Activated CD4-positive, CD25-positive, alpha-beta regulatory T cell (primary cell): ENCODE data around the gene DRC1.
"Not testable (repeated sequence)": the region's sequence is repeated elsewhere in the genome, so short reads cannot be mapped to it uniquely, and the experiment has no call there.

Experiments used
- DNase-seq, 4 experiments: peaks; one replicate each; lab custom pipeline; 2025; lab: John Stamatoyannopoulos, UW

DRC1 gene

DNA sequence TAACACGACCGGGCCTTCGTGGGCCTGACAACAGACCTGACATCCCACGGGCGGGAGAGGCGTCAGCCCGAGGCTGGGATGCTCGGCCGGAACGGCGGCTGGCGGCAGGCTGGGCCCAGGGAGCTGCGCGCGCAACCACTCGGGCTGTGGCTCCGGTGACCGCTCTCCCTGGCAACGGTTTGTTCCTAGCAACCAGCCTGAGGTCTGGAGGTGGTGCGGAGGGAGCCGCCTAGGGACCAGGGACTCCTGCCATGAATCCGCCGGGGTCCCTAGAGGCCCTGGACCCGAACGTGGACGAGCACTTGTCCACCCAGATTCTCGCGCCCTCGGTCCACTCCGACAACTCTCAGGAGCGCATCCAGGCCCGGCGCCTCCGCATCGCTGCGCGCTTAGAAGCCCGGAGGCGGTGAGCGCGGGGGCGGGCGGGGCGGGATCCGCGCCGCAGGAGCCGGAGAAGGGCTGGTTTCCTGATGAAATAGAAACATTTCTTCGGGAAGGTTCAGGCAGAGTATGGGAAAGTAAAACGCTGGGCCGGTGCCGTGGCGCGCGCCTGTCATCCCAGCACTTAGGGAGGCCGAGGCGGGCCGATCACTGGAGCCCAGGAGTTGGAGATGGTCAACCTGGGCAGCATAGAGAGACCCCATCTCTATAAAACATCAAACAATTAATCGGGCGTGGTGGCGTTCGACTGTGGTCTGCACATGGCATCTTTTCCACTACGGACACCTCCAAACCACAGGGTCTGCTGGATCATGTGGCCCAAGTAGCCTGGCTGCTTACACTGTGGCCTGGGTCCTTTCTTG is at the start of gene DRC1:
DRC1 (plus strand) TSS at position 182 of the 803 bp plus-strand sequence; CDS start at position 252, 70 bp downstream.
- DNase-seq: peak in 1 of 4 experiments; percentile 2

GRCh38 chr2:26352892-26353291 is 48.8 kb upstream of the DRC1 start:
- DNase-seq: no peak

- not testable (repeated sequence) for DNase-seq
These were observed 47.3 kb upstream of the DRC1 start for GRCh38 chr2:26354469-26354868.

GRCh38 chr2:26355038-26355995 is 46.4 kb upstream of the DRC1 start:
- no peak for DNase-seq

GRCh38 chr2:26356111-26356510 is 45.6 kb upstream of the DRC1 start:
- DNase-seq: no peak

GRCh38 chr2:26356771-26357170 is 44.9 kb upstream of the DRC1 start:
- no peak for DNase-seq

- DNase-seq: no peak
These were observed 41.7 kb upstream of the DRC1 start for GRCh38 chr2:26359886-26360473.

DNA sequence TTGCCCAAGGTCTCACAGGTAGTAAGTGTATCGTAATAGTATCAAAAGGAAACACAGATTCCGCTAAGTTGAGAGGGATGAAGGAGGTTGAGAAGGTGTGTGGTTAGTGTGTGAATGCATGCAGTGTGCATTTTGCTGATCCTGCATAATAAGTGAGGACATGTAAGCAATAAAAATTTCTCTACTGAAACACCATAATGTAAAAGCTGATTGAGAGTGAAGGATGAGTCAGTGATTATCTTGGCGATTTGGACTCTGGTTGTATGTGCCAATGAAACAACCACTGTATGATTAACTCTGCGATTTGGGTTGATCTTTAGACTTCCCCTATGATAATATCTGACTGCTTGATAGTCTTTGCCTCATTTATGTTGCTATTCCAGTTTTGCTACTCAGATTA is 38.4 kb upstream of the DRC1 start:
- DNase-seq: no peak

- DNase-seq: no peak
These were observed 37.8 kb upstream of the DRC1 start for GRCh38 chr2:26363958-26364357.

DNA sequence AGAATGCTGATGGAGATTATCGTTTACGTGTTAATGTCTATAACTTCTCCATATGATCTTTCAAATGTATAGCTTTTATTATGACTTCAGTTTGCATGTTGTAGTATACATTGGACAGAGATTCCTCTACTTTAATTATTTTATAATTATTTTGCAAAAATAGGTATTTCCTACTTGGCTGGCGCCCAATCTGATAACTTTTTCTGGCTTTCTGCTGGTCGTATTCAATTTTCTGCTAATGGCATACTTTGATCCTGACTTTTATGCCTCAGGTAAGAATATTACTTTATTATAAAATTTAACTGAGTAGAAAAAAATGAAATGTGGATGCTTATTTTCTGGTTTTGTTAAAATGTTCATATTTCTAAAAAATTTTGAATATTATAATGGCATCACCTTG is 37.1 kb upstream of the DRC1 start:
- no peak for DNase-seq

DNA sequence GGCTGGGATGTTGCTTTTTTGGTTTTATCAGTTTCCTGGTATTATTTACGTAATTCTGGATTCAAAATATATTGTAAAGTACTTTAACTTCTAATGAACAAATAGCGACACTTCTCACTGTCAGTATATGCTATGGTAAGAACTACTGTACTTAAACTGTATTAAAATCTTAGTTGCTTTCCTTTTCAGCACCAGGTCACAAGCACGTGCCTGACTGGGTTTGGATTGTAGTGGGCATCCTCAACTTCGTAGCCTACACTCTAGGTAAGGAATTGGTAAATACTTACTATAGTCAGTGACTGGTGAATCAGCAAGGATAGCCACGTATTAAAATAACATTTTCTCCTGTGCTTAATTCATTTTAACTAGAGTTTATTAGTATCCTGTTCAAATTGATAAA is 34.8 kb upstream of the DRC1 start:
- no peak for DNase-seq

DNA sequence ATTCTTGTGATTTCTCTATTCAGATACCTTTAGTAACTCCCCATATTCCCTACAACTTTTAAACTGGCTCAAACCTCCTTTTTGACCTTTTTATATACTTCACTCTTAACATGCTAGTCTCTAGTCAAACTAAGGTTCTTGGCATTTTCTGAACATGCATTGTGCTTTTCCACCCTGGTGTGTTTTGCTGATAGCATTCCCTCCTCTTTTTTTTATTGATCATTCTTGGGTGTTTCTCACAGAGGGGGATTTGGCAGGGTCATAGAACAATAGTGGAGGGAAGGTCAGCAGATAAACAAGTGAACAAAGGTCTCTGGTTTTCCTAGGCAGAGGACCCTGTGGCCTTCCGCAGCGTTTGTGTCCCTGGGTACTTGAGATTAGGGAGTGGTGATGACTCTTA is 32.1 kb upstream of the DRC1 start:
- DNase-seq: not testable (repeated sequence)

DNA sequence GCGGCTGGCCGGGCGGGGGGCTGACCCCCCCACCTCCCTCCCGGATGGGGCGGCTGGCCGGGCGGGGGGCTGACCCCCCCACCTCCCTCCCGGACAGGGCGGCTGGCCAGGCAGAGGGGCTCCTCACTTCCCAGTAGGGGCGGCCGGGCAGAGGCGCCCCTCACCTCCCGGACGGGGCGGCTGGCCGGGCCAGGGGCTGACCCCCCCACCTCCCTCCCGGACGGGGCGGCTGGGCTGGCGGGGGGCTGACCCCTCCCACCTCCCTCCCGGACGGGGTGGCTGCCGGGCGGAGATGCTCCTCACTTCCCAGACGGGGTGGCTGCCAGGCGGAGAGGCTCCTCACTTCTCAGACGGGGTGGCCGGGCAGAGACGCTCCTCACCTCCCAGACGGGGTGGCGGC is 30.8 kb upstream of the DRC1 start:
- not testable (repeated sequence) for DNase-seq

- DNase-seq: no peak
These were observed 24.9 kb upstream of the DRC1 start for GRCh38 chr2:26376799-26377198.

- DNase-seq: no peak
These were observed 21.4 kb upstream of the DRC1 start for GRCh38 chr2:26380281-26380680.

GRCh38 chr2:26382564-26382963 is 19.2 kb upstream of the DRC1 start:
- DNase-seq: no peak

- DNase-seq: no peak
These were observed 17.5 kb upstream of the DRC1 start for GRCh38 chr2:26384183-26384582.

DNA sequence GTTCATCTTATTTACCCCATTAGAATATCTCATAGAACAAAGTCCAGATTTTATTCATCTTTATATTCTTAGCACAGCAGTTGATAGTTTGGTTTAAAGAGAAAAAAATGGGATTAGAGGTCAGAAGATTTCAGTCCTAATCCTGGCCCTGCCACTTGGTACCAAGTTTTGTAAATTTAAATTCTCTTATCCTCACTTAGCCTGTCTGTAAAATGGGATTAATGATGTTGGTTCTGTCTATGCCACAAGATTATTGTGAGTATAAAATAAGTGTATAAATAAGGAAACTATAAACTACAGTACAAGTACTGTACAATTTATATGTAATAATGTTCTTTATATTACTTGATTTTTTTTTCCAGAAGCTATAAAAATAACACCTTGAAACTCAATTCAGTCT is 17.1 kb upstream of the DRC1 start:
- no peak for DNase-seq

- DNase-seq: no peak
These were observed 14.5 kb upstream of the DRC1 start for GRCh38 chr2:26387189-26387588.

- no peak for DNase-seq
These were observed 7.0 kb upstream of the DRC1 start for GRCh38 chr2:26394694-26395093.

DNA sequence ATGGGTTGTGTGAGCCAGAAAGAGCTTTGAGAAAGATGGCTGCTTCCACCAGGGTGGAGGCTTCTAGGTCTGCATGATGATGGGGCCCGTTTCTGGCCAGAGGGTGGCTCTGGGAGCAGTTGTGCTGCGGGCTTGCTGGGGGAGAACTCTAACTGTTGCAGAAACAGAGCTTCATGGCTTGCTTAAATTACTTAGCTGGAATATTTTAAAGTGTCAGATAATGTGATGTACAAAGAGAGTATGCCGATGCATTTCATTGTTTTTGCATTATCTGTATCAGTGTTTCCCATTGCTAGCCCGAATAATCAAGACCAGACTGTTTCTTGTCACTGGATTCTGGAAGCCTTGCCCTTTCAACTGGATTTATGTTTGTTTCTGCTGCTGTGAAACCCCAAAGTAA is 6.3 kb upstream of the DRC1 start:
- no peak for DNase-seq

- no peak for DNase-seq
These were observed 4.9 kb upstream of the DRC1 start for GRCh38 chr2:26396734-26397298.
